ENCODE data around the gene PCSK1.

DNA sequence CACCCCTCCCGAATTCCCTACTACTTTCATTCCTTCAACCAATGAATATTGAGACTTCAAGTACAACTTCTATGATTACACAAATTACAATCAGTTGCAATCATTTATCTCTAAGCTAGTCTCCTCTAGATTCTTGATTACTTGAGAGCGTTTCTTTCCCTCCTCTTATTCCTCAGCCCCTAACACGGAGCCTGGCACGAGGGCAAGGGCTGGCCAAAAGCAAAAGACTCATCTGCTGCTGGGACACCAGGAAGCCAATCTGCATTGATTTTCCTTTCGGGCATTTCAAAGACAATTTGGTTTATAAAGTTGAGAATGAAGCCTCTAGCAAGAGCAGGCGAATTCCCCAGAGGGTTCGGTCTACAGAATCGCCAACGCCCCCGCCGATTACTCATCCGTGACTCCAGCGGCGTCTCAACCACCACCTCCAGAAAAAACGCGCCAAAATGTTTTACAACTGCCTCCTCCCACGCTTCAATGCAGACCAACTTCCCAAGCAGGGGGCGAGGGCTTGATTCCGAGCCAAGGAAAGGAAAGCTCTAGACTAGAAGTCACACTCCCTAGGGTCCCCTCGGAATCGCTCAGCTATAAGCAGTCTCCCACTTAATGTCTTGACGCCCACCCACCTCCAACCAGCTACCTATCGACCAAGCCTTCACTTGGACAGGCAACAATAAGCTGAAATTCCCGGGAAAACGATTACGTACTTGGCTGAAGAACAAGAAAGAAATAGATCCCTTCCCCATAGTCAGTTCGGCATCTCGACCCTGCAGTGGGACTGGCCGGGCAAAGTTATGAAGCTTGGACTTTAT is 1.5 kb downstream of the PCSK1 start:
- TF ChIP-seq, protein P1, sequence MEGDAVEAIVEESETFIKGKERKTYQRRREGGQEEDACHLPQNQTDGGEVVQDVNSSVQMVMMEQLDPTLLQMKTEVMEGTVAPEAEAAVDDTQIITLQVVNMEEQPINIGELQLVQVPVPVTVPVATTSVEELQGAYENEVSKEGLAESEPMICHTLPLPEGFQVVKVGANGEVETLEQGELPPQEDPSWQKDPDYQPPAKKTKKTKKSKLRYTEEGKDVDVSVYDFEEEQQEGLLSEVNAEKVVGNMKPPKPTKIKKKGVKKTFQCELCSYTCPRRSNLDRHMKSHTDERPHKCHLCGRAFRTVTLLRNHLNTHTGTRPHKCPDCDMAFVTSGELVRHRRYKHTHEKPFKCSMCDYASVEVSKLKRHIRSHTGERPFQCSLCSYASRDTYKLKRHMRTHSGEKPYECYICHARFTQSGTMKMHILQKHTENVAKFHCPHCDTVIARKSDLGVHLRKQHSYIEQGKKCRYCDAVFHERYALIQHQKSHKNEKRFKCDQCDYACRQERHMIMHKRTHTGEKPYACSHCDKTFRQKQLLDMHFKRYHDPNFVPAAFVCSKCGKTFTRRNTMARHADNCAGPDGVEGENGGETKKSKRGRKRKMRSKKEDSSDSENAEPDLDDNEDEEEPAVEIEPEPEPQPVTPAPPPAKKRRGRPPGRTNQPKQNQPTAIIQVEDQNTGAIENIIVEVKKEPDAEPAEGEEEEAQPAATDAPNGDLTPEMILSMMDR (IDR thresholded peaks at IDR 0.05): no peak
- TF ChIP-seq, protein P2, sequence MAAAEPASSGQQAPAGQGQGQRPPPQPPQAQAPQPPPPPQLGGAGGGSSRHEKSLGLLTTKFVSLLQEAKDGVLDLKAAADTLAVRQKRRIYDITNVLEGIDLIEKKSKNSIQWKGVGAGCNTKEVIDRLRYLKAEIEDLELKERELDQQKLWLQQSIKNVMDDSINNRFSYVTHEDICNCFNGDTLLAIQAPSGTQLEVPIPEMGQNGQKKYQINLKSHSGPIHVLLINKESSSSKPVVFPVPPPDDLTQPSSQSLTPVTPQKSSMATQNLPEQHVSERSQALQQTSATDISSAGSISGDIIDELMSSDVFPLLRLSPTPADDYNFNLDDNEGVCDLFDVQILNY (CRISPR knock-in tag; IDR thresholded peaks at IDR 0.05): no peak

Measured in WTC11 (cell line).